ENCODE results near the gene NUDT13. TPM values are rescaled to one million over a fixed set of nuclear protein-coding genes. Genes with fewer than 3 reads are reported as not detected.

NUDT13 gene
- total RNA-seq, 1 experiment from 2014 or later = 1.5 TPM

DNA sequence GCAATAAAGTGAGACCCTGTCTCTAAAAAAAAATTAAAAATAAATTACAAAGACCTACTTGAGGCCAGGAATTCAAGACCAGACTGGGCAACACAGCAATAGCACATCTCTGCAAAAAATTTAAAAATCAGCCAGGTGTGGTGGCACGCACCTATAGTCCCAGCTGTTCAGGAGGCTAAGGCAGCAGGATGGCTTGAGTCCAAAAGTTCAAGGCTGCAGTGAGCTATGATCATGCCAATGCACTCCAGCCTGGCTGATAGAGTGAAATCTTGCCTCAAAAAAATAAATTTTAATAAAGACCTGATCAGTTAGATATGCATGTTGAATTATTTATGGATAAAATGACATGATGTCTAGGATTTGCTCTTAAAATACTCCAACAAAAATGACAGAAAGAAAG is 48.5 kb upstream of the NUDT13 start:
- Histone ChIP-seq H2BK120ac (ENCODE audit: low read depth, low read length, poor library complexity, severe bottlenecking) (no peak overlapping the region), H2AFZ (ENCODE audit: low read length) (no peak overlapping the region), H3K27me3 (ENCODE audit: insufficient read depth, low read length) (no peaks in the 10 kb centered on the region), H3K9ac (ENCODE audit: extremely low read depth, insufficient read length, low read length) (no peak overlapping the region), H3K4me2 (ENCODE audit: insufficient read depth, insufficient read length, low read length) (no peak overlapping the region), H3K4ac (ENCODE audit: low read depth, low read length) (no peak overlapping the region), H3K23ac (ENCODE audit: insufficient read length, low read depth, low read length) (no peak overlapping the region), H2BK15ac (ENCODE audit: low read depth, low read length) (no peak overlapping the region), H3K79me2 (ENCODE audit: insufficient read depth, low read length) (no peaks in the 10 kb centered on the region), H3K56ac (ENCODE audit: insufficient read length, low read depth, low read length) (no peak overlapping the region), H2BK5ac (ENCODE audit: insufficient read length, low read length) (no peak overlapping the region), H3K9me3 (ENCODE audit: control insufficient read depth, low read depth, low read length) (no peaks in the 10 kb centered on the region), H3K27ac (ENCODE audit: insufficient read length, low read depth, low read length) (no peak overlapping the region), H3K79me1 (ENCODE audit: insufficient read depth, low read depth, low read length, poor library complexity, severe bottlenecking) (no peaks in the 10 kb centered on the region), H3K23me2 (ENCODE audit: insufficient read length, low read depth, low read length, poor library complexity, severe bottlenecking) (no peaks in the 10 kb centered on the region), H3T11ph (ENCODE audit: low read length) (no peak overlapping the region), H4K91ac (ENCODE audit: insufficient read length, low read depth, low read length) (no peak overlapping the region), H2BK12ac (ENCODE audit: insufficient read length, low read depth, low read length) (no peak overlapping the region), H2BK20ac (ENCODE audit: low read depth, low read length, poor library complexity, severe bottlenecking) (no peak overlapping the region), H4K5ac (ENCODE audit: insufficient read length, low read depth, low read length) (no peak overlapping the region), H4K20me1 (ENCODE audit: control insufficient read depth, insufficient read depth, insufficient read length) (no peaks in the 10 kb centered on the region), H3K4me1 (ENCODE audit: insufficient read depth, low read length) (no peaks in the 10 kb centered on the region), H2AK5ac (ENCODE audit: insufficient read length, low read length) (no peak overlapping the region), H4K8ac (replicated peaks; ENCODE audit: insufficient read length, low read depth, low read length) (no peak overlapping the region), H3K18ac (ENCODE audit: insufficient read length, low read depth, low read length) (no peak overlapping the region), H3K14ac (ENCODE audit: insufficient read depth, low read length) (no peak overlapping the region)
- Mint-ChIP-seq H3K4me3 (no peak overlapping the region), H3K4me1 (no peaks in the 10 kb centered on the region), H3K9me3 (no peaks in the 10 kb centered on the region; a peak in 1 of 5 replicates), H3K36me3 (ENCODE audit: insufficient read depth in 1 of 3, low read depth in 3 of 3) (peaks cover 2 to 40% (median 31%) of the 10 kb centered on the region in 3 experiments; a peak in 6 of 7 replicates), H3K27ac (no peak overlapping the region), H3K27me3 (ENCODE audit: low read depth) (no peaks in the 10 kb centered on the region)
- TF ChIP-seq, protein P1, sequence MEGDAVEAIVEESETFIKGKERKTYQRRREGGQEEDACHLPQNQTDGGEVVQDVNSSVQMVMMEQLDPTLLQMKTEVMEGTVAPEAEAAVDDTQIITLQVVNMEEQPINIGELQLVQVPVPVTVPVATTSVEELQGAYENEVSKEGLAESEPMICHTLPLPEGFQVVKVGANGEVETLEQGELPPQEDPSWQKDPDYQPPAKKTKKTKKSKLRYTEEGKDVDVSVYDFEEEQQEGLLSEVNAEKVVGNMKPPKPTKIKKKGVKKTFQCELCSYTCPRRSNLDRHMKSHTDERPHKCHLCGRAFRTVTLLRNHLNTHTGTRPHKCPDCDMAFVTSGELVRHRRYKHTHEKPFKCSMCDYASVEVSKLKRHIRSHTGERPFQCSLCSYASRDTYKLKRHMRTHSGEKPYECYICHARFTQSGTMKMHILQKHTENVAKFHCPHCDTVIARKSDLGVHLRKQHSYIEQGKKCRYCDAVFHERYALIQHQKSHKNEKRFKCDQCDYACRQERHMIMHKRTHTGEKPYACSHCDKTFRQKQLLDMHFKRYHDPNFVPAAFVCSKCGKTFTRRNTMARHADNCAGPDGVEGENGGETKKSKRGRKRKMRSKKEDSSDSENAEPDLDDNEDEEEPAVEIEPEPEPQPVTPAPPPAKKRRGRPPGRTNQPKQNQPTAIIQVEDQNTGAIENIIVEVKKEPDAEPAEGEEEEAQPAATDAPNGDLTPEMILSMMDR (conservative IDR thresholded peaks at IDR 0.05) = no peak
- no CpG with 5 or more reads among the region's 1 CpG for WGBS (ENCODE audit: extremely low coverage, insufficient read length, low lambda C conversion rate)
- no peak for DNase-seq

All from H9 (cell line).